HG03108 (cell line): ENCODE data around the gene ELL.
A peak's percentile ranks its signal among the peaks of the same experiment; 100 is the strongest.

Experiments
- ATAC-seq: cut with Tn5 transposase; IDR thresholded peaks from one replicate; pipeline ENCODE4 v1.9.1; 2021; ENCODE audit warnings: moderate library complexity; ENCODE audit not compliant: unreplicated experiment

Gene ELL

DNA sequence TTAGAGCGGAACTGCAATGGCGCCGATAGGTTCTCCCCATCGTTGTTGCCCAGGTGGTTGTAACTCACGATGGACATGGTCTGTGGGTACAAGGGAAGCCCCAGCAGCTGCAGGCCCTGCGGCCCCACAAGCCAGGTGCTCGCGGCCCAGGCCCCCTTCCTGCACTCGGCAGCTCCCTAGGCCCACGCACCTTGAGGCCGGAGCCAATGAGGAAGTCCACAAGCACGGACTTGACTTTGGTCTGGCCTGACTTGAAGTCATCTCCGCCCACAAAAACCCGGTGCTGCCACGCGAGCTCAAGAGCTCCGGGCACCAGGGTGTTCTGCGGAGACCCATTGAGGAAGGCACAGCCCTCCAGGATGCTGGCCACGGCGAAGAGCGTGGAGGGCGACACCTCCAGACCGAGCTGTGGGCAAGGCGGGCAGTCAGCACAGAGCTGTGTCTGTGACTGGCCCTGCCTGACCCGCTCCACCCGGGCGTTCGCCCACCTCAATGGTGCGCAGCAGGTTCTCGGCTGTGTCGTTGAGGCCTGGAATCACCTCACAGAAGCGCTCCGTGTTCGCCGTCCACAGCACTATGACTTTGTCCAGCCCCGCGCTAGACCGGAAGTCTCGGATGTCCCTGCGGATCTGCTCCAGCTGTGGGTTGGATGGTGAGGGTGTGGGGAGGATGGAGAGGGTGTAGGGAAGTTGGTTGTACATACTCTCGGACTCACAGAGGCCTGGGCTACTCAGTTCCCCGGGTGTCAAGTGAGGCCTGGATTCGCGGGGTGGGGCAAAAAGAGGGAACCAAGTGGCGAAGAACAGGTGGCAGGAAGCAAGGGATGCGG lies 85.8 kb downstream of the ELL start:
- ATAC-seq, result no peak

DNA sequence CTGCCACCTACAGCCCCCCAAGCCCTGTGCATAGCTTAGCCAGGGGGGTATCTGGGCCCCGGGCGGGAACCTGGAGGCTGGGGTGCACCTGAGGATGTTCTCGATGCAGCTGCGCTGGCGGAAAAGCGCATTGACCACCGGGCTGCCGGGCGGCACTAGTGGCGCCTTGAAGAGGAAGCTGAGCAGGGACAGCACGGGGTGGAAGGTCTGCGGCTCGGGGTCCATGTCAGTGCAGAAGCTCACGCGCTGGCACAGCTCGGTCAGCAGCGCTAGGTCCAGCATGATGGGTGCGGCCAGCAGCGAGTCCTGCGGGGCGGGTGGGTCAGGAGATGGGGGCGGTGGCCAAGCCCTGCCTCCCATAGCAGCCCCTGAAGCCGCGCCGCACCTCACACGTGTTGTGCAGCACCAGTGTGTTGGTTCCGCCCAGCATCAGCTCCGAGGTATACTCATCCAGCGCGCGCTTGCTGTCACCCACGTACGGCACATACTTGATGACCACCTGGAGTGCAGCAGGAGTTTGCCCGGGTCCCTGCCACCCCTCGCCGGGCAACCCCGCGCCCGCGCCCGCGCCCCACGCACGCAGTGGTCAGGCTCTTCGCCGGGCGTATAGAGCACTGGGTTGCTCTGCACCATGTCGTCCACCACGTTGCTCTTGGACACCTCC lies 86.6 kb downstream of the ELL start:
- ATAC-seq, result no peak

GRCh38 chr19:18434411-18435175 lies 87.3 kb downstream of the ELL start:
- no peak for ATAC-seq

- ATAC-seq, result no peak
These were observed 88.0 kb downstream of the ELL start for GRCh38 chr19:18433735-18434398.

DNA sequence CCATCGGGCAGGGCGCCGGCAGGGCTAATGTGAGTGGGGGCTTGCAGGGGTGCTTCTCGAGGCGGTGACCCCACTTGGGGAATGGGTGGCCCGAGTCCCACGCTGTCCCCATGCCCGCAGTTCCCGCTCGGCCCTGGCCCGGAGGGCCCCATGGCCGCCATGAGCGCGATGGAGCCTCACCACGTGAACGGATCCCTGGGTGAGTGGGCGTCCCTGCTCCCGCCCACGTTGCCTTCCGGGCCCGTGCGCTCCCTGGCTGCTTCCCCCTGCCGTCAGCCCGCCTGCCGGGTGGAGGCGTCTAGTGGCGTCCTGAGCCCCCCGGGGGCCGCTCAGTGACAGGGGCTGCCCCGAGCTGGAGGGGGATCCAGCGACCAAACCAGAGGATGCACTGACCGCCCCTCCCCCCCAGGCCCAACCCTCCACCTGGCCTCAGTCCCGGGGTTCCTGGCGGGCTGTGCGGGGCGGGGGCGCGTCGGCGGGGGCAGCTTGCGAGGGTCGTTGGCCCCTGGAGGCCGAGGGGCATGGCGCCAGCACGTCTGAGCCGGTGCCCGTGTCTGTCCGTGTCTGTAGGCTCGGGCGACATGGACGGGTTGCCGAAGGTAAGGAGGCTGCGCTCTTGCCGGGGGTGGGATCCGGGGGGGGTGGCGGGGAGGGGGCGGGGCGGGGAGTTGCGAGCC lies 88.7 kb downstream of the ELL start:
- ATAC-seq, result no peak

DNA sequence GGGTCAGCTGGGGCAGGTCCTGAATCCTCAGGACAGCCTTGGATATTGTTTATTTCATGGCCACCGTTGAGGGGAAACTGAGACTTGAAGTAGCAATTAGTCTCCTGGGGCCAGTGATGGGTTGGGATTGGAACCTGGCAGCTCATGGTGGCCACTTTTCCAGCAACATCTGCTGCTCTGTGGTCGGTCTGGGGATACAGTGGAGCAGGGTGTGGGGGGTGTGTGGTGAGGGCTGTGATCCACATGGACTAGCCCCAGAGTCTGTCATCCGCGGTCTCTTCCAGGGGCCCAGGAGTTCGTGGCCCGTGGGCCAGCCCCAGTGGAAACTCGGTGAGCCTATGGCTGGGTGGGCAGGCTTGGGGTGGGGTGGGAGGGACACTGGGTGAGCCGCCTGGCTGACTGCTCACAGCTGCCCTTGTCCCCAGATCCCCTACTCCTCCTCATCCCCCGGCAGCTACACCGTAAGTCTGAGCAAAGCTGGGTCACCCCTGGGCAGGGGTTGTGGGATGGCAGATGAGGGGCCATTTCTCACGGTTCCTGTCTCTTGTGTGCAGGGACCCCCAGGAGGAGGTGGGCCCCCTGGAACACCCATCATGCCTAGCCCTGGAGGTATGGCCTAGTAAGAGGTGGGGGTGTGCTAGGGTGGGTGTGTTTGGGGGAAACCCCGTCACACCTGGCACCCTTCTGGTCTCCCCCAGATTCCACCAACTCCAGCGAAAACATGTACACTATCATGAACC lies 89.4 kb downstream of the ELL start:
- no peak for ATAC-seq

GRCh38 chr19:18431351-18432197 lies 90.3 kb downstream of the ELL start:
- no peak for ATAC-seq

GRCh38 chr19:18430417-18431144 lies 91.3 kb downstream of the ELL start:
- ATAC-seq, result no peak

- ATAC-seq, result no peak
These were observed 92.0 kb downstream of the ELL start for GRCh38 chr19:18429717-18430416.

DNA sequence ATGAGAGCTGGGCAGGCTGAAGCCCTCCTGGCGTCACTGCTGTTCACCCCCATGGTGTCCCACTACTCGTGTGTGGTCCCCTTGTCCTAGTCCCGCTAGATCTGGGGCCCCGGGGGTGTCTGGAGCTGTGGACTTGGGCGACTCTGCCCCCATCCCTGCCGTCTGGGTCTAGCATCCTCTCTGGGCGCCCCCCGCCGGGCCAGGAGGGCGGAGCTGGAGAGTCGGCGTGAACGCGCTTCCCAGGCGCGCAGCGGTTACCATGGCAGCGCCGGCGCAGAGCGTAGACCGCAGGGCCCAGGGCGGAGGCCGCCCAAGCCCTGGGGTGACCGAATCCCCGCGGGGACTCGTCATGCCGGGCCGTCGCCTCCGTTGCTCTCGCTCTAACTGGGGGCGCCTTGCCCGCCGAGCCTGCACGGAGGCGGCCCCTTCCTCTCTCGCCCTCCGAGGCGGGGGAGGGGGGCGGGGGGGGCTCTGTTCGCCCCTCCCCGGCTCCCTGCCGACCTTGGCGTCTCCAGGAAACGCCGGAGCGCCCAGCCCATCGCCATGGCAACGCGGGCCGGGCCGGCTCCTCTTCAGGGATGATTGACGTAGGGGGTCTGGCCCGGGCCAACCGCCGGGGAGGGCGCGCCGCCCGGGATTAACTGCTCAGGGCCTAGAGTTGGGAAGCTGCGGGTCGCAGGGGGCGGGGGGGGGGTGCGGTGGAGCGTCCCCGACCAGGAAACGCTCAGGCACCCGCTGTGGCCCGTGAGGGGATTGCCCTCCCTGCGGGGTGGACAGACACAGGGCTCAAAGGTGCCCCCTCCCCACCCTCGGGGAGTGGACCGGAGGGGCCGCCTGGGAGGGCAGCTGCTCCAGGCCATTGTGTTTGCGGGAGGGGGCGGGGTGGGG lies 92.8 kb downstream of the ELL start:
- ATAC-seq, result peak; percentile 42

DNA sequence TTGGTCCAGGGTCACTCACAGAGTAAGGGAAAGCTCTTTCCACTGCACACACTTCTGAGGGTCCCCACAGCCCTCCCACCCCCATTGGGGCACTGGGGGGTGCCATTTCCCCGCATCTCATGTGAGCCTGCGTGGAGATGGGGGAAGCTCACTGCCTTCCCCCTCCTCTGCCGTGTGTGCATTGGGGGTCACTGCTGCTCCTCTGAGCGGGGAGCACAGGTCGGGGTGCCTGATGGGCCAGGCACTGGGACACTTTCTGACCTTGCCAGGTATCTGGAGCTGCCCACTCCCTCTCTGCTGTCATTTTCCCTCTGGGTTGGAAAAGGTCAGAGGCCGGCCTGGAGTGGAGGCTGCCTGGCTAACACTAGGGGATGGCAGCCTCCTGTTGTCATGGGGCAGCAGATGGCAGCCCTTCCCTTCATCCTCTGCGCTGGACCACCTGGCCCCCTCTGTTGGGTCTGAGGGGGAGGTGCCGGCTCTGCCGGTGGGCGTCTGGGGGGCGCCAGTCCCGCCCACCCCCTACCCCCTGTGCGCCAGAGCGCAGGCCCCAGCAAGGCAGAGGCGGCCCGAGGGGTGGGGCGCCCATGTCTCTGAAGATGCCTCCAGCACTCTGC lies 93.6 kb downstream of the ELL start:
- ATAC-seq, result no peak

DNA sequence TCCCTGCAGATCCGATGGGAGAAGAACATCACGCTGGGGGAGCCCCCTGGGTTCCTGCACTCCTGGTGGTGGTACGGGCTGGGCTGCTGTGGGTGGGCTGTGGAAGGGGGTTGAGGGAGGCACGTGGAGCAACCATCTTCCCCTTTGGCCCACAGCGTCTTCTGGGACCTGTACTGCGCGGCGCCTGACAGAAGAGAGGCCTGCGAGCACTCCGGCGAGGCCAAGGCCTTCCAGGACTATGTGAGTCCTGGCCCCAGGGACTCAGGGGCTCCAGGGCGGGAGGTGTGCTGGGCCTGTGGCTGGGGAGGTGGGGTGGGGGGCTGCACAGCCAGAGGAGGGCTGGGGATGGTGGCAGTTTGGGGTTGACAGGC lies 94.1 kb downstream of the ELL start:
- no peak for ATAC-seq

- ATAC-seq, result no peak
These were observed 94.7 kb downstream of the ELL start for GRCh38 chr19:18427080-18427742.

DNA sequence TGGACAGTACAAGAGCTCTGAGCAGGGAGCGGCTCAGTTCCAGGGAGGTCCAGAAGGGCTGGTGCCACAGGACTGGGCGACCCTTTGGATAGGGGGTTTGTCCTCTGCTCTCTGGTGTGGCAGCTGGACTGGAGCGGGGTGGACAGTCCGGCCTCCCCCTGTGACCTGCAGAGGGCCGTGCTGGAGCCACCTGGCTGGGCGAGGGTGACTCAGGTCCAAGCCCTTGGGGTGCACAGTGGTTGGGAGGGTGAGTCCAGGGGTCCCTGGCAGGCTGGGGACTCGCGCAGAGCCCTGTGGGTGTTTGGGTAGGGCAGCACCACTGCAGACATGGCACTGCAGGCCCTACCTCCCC lies 95.5 kb downstream of the ELL start:
- no peak for ATAC-seq

DNA sequence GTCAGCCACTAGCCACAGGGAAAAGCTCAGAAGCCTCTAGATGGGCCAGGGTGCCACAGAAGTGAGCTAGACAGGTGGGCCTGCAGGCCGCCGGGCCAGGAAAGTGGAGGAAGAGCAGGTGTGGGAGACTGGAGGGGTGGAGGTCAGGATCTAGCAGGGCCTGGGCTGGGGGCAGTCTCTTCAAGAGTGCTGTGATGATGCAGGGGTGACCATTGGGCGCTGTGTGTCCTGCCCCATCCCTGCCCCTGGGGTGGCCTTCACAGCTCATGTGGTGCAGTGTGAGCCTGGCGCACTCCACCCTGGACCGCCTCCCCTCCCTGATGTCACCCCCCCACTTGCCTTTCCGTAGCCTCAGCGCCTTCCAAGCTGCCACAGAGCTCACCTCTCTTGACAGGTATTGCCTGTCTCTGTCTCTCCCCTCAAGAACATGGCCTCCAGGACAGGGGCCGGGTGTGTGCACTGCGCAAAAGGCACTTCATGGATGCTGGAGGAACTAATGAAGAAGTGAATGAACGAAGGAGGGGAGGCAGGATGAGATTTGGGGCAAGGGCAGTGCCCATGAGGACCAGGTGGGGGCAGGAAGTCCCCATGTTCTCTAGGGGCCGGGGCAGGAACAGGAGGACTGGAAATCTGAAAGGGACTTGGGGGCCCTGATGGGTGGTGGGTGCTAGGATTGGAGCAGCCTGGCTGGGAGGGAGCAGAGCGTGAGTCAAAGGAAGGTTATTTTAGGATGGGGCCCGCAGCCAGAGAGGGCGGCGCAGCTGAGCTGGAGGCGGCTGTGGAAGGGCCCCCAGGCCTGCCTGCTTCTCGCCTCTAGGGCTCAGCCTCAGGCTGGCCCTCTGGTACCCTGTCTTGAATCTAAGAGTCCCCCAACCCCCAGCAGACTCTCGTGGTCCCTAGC lies 96.1 kb downstream of the ELL start:
- no peak for ATAC-seq
